ENCODE results near the gene TNFSF10. TPM values are rescaled to one million over a fixed set of nuclear protein-coding genes. Genes with fewer than 3 reads are reported as not detected.

Gene TNFSF10
- polyA plus RNA-seq, 4 donors, result 26.6 to 62.5 (median 43.1) TPM

DNA sequence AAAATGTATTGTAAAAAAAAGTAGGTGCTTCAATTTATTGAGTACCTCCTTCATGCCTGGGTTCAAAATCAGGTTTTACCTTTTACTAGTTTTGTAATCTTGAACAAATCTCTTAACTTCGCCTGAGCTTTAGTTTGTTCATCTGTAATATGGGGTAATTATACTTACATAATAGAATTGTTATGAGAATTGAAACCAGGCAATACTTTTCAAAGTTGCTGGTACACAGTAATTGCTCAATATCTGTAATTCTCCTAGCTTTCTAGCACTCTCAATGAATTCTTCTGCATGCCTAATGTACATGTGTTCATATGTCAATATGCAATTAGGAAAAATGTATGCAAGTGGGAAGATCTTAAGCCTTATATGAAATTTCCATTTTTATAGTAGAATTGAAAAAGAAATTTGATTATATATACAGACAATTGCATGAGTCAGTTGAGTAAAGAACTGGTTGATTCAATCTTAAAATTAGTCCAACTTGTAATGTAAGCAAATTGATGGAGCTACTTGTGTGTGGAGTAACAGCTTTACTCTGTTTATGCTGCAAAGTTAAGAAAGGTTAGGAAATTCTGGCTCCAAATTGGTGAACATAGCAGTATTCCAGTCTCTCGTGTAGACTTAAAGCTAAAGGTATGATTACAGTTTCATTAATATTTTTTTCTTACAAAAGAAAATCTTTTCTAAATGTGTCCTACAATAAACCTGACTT is 4.1 kb downstream of the TNFSF10 start:
- no peak for DNase-seq (ENCODE audit: low read depth in 4 of 4, low spot score in 2 of 4)

DNA sequence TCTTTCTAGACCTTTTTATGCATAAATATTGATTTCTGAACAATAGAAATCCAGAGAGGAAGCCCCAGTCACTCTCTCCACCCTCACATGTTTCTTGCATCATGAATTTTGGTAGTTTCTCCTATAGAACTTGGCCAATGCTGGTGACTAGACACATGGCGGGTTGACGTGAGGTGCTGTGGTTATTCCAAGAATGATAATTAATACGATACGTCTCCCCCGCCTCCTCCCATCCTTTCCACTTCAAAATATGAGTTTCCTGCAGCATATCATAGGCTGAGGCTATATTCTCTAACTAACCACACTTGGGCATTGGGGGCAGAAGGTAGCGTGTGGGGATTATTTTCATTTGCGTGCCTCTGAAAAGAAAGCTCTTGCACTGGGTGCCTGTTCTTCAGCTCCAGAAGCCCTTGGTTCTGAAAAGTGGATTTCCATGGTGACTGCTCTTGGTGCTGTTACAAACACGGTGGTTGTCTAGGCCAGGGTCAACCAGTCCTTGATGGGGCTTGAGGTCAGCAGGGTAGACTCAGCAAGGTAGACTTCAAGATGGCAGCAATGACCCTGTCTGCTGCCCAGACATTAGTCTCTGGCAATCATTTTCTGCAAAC is 5.3 kb downstream of the TNFSF10 start:
- no peak for DNase-seq (ENCODE audit: low read depth in 4 of 4, low spot score in 2 of 4)

DNA sequence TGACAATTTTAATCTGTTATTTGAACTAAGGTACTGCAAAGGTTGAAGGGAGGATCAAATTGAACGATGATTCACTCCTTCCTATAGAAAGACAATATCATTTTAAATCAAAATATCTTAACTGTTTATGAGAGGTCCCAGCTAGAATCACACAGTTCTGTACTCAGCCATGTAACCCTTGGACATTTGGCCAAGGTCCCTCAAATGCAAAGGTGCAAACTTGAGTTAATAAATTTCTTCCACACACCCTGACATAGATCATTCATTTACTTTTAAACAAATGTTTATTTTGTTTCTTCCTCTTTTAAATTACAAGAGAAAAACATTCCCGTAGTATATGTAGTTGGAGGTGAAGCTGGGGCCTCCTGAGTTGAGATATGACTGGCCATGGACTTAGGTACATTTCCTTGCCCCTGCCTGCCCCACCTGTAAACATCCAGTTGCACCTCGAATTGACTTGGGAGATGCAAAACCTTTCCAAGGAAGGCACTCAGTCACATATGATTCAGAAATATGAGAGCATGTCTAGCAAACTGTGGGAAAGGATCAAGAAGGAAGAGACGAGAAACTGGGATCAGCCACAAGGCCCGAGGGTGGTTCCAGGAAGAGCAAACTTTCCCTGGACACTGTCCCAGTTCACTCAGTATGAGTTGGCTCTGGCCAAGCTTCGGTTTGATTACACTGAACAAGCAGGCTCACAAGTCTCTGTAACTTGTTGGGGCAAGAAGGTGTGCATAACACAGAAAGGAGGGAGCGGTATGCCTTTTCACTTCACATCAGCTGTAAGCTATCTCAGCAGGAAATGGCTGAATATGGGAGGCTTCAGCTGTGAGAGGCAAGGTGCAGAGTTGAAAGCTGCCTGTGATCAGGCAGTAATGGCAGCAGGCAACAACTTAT is 6.7 kb downstream of the TNFSF10 start:
- DNase-seq (ENCODE audit: low read depth in 4 of 4, low spot score in 2 of 4), result no peak

DNA sequence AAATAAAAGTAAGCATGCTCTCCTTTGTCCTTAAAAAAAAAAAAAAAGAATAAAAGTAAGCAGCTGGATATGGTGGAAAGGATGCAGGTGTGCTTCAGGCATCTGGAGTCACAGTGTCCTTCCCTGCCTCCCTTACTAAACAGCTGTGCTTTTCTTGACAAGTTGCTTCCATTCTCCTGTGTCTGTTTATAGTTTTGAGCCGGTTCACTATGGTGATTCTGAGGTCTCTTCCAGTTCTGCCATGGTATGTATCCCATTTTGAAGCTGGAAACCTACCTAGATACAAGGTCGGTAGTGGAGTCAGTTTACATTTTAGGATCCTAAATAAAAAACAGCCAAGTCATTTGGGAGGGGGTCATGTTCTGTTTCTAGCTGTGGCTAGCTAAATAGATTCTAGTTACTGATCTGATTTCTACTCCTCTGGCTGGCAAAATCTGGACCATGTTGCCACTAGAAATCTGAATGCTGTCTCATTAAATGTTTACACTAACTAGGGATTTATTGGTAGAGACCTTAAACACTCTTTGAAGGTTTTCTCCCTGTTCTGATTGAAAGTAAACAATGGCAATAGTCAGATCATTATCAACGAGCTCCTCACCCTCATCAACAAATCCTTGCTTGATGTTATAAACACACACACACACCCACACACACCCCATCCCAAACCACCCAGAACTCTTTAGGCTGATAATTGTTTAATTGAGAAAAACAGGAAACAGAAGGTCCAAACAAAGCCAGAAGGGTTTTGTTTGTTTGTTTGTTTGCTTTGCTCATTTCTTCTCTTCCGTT is 7.9 kb downstream of the TNFSF10 start:
- no peak for DNase-seq (ENCODE audit: low read depth in 4 of 4, low spot score in 2 of 4)

GRCh38 chr3:172514678-172515077 is 8.6 kb downstream of the TNFSF10 start:
- no peak for DNase-seq (ENCODE audit: low read depth in 4 of 4, low spot score in 2 of 4)

DNA sequence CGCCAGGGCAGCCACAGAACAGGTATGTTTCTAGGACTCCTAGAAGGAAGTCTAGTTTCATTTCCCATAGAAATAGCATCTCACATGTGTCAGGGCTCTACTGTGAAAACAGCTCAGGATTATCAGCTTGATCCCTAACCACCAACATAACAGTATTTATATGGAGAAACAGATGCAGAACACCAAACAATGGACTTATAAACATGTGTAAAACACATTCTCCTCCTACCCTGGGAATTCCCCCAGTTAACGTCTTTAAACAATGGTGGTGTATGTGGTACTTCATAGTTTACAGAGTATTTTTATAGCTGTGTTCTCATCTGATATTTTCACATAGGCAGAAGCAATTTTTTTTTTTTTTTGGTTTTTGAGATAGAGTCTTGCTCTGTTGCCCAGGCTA is 9.7 kb downstream of the TNFSF10 start:
- no peak for DNase-seq (ENCODE audit: low read depth in 4 of 4, low spot score in 2 of 4)

DNA sequence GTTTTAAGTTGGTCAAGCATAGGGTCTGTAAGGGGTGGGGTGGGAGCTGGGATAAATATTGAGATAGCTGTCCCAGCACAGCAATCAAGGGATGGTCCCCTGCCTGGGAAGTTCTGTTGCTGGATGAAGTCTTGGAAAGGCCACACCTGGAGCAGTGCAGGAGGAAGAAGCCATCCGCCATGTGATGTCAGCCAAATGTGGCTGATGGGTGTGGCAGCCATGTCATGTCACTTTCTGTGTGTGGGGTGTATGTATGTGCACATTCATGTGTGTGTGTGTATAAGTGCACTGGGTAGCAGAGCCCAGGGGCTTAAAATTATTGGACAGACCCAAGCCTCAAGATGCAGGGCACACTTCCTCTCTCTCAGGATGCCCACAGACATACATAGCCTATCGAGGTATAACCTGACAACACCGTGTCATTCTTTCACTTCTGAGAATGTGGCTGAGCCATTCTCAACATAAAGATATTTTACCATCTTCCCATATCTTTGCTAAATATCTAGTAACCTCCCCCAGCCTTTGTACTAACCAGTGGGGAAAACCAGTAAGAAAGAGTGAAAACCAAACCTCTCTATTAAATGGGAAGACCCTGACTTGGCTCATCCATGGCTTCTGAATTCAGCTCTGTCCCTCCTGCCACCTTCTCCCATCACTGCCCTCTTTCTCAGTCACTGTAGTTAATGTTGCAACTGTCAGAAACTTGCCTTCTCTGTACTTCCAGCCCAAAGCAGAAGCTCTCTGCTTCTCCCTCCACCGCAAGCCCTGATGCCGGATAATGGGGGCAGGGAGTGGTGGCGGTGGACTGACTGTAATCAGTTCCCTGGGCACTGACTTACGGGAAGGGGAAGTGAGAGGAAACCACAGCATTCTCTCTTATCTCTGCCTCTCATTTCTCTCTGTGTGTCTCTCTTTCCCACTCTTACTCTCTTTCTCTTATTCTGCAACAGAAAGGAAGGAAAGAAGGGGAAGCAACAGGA is 11.2 kb downstream of the TNFSF10 start:
- no peak for DNase-seq (ENCODE audit: low read depth in 4 of 4, low spot score in 2 of 4)

- no peak for DNase-seq (ENCODE audit: low read depth in 4 of 4, low spot score in 2 of 4)
These were observed 17.1 kb downstream of the TNFSF10 start for GRCh38 chr3:172506094-172506493.

DNA sequence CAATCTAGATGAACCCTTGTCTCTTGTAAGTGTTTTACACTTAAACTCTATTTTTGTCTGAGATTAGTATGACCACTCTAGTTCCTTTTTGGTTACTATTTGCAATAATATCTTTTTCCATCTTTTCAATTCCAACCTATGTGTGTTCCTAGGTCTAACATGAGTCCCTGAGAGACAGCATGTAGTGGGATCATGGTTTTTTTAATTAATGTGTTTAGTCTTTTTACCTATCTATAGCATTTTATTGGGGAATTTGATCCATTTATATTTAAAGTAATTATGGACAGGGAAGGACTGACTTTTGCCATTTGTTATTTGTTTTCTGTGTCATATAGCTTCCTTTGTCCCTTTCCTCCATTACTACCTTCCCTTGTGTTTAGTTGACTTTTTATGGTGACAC is 21.7 kb downstream of the TNFSF10 start:
- no peak for DNase-seq (ENCODE audit: low read depth in 4 of 4, low spot score in 2 of 4)

- DNase-seq (ENCODE audit: low read depth in 4 of 4, low spot score in 2 of 4), result peak; percentile 15 to 54 (median 23)
These were observed 33.0 kb downstream of the TNFSF10 start for GRCh38 chr3:172490198-172490669.

- no peak for DNase-seq (ENCODE audit: low read depth in 4 of 4, low spot score in 2 of 4)
These were observed 45.1 kb downstream of the TNFSF10 start for GRCh38 chr3:172478116-172478515.

DNA sequence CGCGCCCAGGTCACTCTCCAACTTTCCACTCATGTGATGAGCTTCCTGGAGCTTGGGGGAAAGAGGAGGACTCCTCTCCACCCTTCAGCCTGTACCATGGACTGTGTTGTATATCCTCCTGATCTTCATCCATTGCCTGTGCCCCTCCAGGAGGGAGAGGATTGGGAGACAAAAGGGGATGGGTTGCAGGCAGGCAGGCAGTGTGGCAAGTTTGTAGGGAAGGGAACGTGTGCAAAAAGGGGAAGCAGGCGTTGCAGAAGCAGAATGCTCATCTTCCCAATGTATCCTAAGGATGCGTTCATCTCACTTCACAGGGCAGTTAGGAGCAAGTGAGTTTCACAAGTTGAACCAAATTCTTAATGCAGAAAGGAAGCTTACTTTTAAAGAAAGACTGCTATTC is 46.9 kb downstream of the TNFSF10 start:
- no peak for DNase-seq (ENCODE audit: low read depth in 4 of 4, low spot score in 2 of 4)

- no peak for DNase-seq (ENCODE audit: low read depth in 4 of 4, low spot score in 2 of 4)
These were observed 47.5 kb downstream of the TNFSF10 start for GRCh38 chr3:172475703-172476102.

DNA sequence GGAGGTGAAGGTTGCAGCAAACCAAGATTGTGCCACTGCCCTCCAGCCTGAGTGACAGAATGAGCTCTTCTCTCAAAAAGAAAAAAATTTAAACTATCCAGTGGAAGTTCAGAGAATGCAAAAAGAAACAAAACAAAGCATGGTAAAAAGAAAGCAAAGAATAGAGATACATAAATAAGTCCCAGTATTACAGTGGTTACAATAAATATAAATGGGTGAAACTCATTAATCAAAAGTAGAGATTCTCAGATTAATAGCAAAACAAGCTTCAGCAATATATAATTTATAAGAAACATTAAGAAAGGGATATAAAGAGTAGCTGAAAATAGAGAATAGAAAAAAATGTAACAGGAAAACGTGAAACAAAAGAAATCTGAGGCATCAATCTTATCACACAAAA is 51.3 kb downstream of the TNFSF10 start:
- DNase-seq (ENCODE audit: low read depth in 4 of 4, low spot score in 2 of 4), result no peak

DNA sequence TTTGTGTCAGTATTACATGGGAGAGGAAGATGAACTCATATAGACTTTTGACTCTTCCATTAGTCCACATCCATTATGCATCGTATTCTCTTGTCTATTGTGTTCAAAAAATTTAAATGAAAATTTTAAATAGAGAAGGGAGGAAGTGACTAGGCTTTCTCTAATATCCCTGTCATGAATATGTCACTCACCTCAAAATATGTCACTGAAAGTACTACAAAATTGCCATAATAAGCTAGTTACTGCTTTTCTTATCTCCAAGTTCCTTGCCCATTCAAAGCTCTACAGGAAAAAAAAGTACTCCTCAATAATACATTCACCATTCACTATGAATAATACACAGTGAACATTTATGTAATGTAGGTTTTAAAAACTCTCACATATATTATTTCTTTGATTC is 52.6 kb downstream of the TNFSF10 start:
- no peak for DNase-seq (ENCODE audit: low read depth in 4 of 4, low spot score in 2 of 4)

DNA sequence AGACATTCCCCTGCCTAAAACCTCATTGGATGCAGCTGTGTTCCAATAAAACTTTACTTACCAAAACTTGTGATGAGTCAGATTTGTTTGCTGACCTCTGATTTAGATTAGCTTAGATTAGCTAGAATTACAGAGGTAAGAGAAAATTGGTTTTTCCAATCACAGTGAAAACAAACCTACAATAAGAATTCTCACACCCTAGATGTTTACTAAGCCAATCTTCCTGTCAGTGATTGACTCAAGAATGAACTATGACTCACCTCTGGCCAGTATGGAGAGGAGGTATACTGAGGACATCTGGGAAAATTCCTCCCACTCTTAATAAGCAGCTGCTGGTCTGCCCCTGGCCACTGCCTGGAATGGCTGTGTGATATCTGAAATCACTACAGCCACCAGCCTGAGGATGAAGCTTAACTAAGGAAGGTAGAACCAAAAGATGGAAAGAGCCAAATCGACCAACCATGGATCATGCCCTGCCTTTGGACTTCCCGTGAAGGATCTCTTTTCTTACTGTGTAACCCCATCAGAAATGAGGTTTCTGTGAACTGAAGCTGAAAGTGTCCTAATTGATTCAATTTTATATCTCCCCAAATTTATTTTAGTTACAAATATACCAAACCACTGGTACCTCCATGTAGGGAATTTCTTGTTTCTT is 55.9 kb downstream of the TNFSF10 start:
- no peak for DNase-seq (ENCODE audit: low read depth in 4 of 4, low spot score in 2 of 4)

DNA sequence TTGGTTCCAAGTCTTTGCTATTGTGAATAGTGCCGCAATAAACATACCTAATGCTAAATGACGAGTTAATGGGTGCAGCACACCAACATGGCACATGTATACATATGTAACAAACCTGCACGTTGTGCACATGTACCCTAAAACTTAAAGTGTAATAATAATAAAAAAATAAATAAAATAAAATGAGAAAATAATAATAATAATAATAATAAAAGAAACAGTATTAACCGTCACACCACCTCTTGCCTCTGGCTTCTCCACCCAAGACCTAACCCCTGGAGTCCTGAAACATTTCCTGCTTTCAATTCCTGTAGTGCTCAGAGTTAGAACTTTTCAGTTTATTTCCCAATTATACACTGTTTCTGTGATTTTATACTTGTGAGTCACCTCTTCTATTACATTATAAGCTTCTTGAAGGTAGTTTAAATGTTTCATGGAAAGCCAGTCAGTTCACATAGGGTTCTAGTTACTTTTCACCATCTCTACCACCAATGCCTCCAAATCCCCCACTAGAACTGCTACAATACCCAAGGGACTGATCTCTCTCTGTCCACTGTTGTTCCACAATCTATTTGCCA is 56.6 kb downstream of the TNFSF10 start:
- no peak for DNase-seq (ENCODE audit: low read depth in 4 of 4, low spot score in 2 of 4)

DNA sequence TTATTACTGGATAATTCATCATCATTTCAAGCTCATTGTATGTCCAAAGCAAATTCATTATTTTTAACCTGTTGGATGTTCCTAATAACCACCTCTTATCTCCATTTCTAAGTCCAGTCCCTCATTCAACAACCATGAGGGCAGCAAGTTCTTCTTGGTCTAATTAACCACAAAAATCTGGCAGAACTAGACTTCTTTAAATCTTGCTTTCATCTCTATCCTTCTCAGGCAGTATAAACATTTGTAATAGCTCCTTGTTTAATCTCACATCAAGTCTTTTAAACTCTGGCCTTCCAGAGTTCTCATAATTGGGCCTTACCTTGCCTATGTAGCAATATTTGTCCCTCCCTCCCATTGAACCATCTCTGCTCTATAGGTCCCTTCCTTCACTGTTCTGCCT is 57.9 kb downstream of the TNFSF10 start:
- no peak for DNase-seq (ENCODE audit: low read depth in 4 of 4, low spot score in 2 of 4)

GRCh38 chr3:172464306-172464705 is 58.9 kb downstream of the TNFSF10 start:
- DNase-seq (ENCODE audit: low read depth in 4 of 4, low spot score in 2 of 4), result no peak
